ENCODE measurements around the gene FCHSD2.

DNA sequence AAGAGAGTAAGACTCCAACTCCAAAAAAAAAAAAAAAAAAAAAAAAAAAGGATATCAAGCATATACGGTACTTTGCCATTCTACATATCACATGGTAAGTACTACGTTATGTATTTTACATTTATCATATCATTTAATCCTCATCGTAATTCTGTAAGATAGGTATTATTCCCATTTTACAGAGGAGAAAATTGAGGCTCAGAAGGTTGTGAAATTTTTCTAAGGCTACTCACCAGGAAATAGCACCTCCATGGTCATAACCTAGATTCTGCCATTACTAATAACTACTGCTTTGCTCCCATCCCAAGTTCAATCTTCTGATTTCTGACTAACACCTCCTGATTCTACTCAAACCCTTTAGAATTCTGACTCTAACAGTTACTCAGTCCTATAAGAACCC, 138.0 kb downstream of the FCHSD2 start:
- TF ChIP-seq, protein P1, sequence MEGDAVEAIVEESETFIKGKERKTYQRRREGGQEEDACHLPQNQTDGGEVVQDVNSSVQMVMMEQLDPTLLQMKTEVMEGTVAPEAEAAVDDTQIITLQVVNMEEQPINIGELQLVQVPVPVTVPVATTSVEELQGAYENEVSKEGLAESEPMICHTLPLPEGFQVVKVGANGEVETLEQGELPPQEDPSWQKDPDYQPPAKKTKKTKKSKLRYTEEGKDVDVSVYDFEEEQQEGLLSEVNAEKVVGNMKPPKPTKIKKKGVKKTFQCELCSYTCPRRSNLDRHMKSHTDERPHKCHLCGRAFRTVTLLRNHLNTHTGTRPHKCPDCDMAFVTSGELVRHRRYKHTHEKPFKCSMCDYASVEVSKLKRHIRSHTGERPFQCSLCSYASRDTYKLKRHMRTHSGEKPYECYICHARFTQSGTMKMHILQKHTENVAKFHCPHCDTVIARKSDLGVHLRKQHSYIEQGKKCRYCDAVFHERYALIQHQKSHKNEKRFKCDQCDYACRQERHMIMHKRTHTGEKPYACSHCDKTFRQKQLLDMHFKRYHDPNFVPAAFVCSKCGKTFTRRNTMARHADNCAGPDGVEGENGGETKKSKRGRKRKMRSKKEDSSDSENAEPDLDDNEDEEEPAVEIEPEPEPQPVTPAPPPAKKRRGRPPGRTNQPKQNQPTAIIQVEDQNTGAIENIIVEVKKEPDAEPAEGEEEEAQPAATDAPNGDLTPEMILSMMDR (CRISPR knock-in tag; IDR thresholded peaks at IDR 0.05): no peak
- TF ChIP-seq, protein P2, sequence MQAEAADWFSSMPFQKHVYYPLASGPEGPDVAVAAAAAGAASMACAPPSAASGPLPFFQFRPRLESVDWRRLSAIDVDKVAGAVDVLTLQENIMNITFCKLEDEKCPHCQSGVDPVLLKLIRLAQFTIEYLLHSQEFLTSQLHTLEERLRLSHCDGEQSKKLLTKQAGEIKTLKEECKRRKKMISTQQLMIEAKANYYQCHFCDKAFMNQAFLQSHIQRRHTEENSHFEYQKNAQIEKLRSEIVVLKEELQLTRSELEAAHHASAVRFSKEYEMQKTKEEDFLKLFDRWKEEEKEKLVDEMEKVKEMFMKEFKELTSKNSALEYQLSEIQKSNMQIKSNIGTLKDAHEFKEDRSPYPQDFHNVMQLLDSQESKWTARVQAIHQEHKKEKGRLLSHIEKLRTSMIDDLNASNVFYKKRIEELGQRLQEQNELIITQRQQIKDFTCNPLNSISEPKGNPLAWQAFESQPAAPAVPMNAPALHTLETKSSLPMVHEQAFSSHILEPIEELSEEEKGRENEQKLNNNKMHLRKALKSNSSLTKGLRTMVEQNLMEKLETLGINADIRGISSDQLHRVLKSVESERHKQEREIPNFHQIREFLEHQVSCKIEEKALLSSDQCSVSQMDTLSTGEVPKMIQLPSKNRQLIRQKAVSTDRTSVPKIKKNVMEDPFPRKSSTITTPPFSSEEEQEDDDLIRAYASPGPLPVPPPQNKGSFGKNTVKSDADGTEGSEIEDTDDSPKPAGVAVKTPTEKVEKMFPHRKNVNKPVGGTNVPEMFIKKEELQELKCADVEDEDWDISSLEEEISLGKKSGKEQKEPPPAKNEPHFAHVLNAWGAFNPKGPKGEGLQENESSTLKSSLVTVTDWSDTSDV (CRISPR knock-in tag; IDR thresholded peaks at IDR 0.05): no peak
- TF ChIP-seq GATA4 (IDR thresholded peaks at IDR 0.05; ENCODE audit: borderline replicate concordance, low read depth) (no peak), ZNF224 (CRISPR knock-in tag; IDR thresholded peaks at IDR 0.05) (no peak), ZNF24 (IDR thresholded peaks at IDR 0.05) (no peak), HOXA7 (CRISPR knock-in tag; IDR thresholded peaks at IDR 0.05) (no peak), ZNF563 (CRISPR knock-in tag; IDR thresholded peaks at IDR 0.05) (no peak), RBFOX2 (IDR thresholded peaks at IDR 0.05; ENCODE audit: low read depth, low read length) (no peak), EZH2 (conservative IDR thresholded peaks at IDR 0.05; ENCODE audit: low read depth, low read length) (no peak)
- TF ChIP-seq, protein P3, sequence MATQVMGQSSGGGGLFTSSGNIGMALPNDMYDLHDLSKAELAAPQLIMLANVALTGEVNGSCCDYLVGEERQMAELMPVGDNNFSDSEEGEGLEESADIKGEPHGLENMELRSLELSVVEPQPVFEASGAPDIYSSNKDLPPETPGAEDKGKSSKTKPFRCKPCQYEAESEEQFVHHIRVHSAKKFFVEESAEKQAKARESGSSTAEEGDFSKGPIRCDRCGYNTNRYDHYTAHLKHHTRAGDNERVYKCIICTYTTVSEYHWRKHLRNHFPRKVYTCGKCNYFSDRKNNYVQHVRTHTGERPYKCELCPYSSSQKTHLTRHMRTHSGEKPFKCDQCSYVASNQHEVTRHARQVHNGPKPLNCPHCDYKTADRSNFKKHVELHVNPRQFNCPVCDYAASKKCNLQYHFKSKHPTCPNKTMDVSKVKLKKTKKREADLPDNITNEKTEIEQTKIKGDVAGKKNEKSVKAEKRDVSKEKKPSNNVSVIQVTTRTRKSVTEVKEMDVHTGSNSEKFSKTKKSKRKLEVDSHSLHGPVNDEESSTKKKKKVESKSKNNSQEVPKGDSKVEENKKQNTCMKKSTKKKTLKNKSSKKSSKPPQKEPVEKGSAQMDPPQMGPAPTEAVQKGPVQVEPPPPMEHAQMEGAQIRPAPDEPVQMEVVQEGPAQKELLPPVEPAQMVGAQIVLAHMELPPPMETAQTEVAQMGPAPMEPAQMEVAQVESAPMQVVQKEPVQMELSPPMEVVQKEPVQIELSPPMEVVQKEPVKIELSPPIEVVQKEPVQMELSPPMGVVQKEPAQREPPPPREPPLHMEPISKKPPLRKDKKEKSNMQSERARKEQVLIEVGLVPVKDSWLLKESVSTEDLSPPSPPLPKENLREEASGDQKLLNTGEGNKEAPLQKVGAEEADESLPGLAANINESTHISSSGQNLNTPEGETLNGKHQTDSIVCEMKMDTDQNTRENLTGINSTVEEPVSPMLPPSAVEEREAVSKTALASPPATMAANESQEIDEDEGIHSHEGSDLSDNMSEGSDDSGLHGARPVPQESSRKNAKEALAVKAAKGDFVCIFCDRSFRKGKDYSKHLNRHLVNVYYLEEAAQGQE (IDR thresholded peaks at IDR 0.05; ENCODE audit: borderline replicate concordance in 1 of 2, low read depth in 1 of 2, low read length in 2 of 2): no peak
- TF ChIP-seq, protein P4, sequence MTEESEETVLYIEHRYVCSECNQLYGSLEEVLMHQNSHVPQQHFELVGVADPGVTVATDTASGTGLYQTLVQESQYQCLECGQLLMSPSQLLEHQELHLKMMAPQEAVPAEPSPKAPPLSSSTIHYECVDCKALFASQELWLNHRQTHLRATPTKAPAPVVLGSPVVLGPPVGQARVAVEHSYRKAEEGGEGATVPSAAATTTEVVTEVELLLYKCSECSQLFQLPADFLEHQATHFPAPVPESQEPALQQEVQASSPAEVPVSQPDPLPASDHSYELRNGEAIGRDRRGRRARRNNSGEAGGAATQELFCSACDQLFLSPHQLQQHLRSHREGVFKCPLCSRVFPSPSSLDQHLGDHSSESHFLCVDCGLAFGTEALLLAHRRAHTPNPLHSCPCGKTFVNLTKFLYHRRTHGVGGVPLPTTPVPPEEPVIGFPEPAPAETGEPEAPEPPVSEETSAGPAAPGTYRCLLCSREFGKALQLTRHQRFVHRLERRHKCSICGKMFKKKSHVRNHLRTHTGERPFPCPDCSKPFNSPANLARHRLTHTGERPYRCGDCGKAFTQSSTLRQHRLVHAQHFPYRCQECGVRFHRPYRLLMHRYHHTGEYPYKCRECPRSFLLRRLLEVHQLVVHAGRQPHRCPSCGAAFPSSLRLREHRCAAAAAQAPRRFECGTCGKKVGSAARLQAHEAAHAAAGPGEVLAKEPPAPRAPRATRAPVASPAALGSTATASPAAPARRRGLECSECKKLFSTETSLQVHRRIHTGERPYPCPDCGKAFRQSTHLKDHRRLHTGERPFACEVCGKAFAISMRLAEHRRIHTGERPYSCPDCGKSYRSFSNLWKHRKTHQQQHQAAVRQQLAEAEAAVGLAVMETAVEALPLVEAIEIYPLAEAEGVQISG (CRISPR knock-in tag; IDR thresholded peaks at IDR 0.05): no peak
